HG03097 (cell line): ENCODE measurements around the gene ACR.

Experiments used
- ATAC-seq: cut with Tn5 transposase; IDR thresholded peaks from one replicate; pipeline ENCODE4 v1.9.1; 2021; ENCODE audit not compliant: unreplicated experiment, low FRiP score

The ACR gene

DNA sequence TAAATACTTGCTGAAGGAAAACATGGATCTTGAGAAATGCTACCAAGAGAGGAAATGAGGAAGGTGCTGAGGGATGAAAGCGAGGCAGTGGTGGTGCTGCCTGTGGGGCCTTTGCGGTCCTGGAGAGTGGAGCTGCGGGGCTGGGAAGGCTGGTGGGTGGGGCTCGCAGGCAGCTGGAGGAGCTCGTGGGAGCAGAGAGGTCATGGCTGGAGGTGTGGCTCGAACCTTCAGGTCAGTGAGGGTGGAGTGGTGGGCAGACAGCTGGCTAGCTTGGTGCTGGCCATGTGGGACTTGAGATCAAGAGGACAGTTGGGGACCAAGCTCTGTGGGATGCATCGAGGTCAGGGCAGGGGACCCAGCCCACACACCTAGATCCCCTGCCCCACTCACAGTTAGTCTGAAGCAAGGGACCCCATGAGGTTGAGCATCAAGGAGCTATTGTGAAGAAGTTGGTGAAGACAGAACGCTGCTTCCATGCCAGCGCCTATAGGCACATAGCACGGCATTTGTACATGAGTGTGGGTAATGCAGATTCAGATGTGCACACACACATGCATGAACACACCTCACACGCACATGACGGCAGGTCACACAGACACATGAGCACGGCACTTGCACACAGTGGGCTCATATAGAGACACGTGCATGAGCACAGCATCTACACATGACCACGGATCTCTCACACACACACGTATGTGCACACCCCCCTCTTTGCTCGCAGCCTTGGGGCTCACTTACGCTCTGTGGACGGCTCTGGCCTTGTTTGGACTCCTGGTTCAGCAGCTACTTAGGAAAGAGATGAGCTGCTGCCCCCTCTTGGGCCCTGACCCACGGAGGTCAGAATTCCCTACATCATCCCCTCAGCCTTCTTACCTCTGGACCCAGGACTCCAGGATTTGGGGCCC is 34.9 kb upstream of the ACR start:
- no peak for ATAC-seq

DNA sequence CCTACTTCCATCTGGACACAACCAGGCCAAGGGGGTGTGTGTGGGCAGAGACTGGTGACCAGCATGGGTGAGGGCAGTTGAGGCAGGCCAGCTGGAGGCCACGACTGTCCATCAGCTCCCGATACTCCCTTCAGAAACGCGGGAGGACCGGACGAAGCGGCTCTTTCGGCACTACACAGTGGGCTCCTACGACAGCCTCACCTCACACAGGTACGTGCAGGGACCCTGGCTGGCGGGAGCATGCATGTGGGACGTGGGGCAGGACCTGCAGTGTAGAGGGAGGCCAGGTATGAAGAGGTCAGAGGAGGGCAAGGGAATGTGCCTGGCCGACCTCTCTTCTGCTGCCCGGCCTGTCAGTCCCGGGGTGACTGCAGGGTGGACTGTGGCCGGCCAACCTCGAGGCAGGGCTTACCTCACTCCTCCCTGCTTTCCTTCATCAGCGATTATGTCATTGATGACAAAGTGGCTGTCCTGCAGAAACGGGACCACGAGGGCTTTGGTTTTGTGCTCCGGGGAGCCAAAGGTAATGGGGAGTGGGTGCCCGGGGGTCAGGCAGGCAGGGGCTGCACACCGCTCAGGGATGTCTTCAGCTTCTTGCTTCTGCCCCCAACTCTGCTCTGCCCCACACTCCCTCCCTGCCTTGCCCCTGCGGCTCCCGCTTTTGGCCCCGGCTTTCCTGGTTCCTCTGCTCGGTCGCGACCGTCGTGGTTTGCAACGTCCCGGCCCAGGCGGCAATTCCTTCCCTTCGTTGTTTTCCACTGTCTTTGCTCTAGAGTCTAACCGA is 34.1 kb upstream of the ACR start:
- no peak for ATAC-seq

DNA sequence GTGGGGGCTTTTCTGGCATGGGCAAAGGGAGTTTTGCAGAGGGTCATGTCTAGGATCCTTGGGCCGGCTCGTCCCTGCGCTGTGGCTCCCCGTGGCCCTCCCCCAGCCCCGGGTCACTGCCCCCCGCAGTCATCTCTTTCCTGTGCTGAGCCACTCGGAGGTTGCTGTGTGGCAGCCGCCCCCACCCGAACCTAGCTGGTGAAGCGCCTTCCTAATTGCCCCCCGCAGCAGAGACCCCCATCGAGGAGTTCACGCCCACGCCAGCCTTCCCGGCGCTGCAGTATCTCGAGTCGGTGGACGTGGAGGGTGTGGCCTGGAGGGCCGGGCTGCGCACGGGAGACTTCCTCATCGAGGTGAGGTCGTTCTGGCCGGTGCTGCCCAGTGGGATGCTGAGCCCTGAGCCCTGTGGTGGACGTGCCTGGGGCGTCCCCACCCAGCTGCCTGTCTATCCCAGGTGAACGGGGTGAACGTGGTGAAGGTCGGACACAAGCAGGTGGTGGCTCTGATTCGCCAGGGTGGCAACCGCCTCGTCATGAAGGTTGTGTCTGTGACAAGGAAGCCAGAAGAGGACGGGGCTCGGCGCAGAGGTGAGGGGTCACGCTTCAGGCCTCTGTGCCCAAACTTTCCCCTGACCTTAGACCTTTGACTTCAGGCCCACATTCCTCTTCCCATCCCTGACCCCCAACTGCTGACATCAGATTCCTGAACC is 33.3 kb upstream of the ACR start:
- no peak for ATAC-seq

- no peak for ATAC-seq
Measured at GRCh38 chr22:50705219-50705691, 32.7 kb upstream of the ACR start.

DNA sequence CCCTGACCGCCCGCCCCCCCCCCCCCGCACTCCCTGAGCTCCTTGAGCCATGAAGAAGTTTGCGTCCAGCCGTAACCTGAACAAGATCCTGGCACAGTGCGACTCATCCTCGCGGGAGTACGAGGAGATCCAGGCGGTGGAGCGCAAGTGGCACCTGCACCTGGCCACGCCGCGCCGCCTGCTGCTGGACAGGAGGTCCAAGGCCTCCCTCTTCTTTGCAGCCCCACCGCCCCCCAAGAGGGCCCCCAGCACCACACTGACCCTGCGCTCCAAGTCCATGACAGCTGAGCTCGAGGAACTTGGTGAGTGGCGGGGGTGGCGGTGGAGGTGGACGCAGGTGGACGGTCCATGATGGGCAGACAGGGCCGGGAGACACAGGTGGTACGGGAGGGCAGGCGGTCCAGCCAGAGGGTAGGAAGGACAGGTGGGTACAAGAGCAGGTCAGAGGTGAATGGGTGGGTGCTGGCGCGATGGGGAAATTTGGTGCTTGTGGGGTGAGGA is 32.1 kb upstream of the ACR start:
- no peak for ATAC-seq

GRCh38 chr22:50706481-50707125 is 31.4 kb upstream of the ACR start:
- no peak for ATAC-seq

- no peak for ATAC-seq
Measured at GRCh38 chr22:50708474-50708873, 29.5 kb upstream of the ACR start.

DNA sequence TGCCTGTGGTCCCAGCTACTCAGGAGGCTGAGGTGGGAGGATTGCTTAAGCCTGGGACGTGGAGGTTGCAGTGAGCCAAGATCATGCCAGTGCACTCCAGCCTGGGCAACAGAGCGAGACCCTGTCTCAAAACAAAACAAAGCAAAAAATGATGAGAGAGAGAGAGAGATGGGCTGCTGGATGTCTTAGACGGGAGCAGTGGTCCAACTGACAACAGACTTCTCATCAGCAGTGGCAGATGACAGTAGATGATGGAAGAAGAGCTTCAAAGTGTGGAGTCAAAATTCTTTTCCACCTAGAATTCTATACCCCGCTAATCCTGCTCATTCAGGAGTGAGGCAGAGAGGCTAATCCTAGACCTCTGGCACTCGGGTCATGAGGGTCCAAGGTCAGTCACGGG is 29.0 kb upstream of the ACR start:
- no peak for ATAC-seq

GRCh38 chr22:50710221-50710620 is 27.8 kb upstream of the ACR start:
- ATAC-seq, result no peak

DNA sequence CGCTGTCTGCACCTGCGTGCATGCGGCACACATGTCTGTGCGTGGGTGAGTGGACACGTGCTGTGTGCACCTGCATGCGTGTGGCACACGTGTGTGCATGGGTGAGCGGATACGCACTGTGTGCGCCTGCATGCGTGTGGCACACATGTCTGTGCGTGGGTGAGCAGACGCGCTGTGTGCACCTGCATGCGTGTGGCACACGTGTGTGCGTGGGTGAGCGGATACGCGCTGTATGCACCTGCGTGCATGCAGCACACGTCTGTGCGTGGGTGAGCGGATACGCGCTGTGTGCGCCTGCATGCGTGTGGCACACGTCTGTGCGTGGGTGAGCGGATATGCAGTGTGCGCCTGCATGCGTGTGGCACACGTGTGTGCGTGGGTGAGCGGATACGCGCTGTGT is 27.1 kb upstream of the ACR start:
- no peak for ATAC-seq

DNA sequence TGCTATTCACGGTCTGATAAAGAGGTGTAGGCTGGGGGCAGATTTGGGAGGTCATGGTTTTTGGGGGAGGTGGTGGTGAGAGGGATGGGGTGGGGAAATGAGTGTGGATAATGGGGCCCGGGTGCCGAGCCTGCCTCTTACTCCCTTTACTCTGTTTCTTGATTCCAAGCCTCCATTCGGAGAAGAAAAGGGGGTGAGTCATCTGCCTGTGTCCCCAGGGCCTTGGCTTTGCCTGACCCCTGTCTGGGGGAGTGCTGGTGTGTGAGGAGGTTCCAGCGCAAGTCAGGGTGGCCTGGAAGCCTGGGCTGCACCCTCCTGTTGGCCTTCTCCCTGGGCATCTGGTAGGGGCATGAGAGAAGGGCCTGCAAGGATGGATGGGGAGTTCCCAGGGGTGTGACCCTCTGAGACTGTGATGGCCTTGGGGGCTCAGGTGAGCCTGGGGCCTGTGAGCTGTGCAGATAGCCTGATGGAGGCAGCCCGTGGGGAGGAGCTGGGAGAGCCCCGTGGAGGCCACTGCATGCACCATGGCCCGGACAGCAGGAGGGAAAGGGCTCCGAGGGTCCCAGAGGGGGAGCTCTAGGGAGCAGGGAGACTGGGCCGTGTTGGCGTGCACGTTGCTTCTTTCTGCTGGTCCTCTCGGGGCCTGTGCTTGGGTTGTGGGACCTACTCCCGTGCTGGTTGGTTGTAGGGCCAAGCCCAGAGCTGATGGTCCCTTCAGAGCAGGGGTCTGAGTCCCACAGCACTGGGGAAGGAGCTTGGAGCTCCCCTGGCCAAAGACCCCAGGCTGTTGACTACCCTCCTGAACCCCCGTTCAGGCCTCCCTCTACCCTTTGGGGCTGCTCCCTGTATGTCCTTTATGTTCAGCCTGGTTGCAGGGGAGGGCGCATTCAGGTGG is 26.3 kb upstream of the ACR start:
- ATAC-seq, result no peak

GRCh38 chr22:50712341-50713007 is 25.5 kb upstream of the ACR start:
- ATAC-seq, result no peak

- ATAC-seq, result no peak
Measured at GRCh38 chr22:50713008-50713385, 25.0 kb upstream of the ACR start.

- no peak for ATAC-seq
Measured at GRCh38 chr22:50713571-50714056, 24.4 kb upstream of the ACR start.

DNA sequence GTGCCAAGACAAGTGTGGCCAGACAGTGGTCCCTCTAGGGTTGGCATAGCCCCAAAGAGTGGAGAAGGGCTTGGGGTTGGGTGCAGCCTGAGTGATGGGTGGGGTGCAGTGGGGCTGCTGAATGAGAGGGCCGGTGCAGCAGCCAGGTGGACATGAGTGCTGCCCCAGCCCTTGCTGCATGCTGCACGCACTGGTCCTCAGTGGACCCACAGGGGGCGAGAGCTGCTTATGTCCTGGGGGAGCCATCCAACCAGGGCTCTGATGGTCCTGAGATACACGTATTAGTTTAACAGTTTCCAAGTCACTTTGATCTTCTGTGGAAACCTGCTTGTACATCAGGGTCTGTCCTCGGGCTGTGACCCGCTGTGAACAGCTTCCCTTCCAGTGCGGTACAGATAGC is 23.9 kb upstream of the ACR start:
- ATAC-seq, result no peak

DNA sequence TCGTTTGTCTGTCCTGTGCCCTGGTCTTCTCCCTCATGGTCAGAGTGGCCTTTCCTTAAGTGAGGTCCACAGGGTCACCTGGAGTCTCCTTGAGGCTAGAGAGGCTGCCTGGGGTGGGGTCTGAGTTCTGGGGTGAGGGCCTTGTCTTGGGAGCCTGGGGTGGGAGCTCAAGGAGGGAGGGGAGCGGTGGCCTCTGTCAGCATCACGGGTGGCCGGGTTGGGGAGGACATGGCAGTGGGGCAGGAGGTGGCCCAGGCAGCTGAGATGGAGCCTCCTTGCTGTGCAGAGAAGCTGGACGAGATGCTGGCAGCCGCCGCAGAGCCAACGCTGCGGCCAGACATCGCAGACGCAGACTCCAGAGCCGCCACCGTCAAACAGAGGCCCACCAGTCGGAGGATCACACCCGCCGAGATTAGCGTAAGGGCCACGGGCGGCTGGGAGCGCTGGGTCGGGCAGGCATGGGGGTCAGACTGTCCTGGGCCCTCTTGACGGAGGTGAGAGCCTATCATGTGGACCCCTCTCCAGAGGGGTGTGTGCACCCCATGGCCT is 23.3 kb upstream of the ACR start:
- ATAC-seq, result no peak

DNA sequence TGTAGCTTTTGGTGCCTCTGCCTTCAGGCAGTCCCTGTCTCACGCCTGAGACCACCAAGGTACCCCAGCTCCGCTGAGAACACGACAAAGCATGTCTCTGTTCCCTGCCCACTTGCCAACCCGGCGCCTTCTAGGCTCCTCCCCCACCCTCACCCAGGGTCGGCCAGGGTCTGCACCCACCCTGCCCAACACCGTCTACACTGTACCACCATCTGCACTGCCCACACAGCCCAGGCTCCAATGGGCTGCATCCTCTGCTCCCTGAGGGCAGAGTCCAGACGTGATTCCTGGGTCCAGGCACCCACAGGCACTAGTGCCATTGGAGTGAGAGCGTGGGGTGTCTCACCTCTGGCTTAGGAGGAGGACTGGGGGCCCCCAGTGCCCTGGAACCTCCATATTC is 22.8 kb upstream of the ACR start:
- no peak for ATAC-seq

DNA sequence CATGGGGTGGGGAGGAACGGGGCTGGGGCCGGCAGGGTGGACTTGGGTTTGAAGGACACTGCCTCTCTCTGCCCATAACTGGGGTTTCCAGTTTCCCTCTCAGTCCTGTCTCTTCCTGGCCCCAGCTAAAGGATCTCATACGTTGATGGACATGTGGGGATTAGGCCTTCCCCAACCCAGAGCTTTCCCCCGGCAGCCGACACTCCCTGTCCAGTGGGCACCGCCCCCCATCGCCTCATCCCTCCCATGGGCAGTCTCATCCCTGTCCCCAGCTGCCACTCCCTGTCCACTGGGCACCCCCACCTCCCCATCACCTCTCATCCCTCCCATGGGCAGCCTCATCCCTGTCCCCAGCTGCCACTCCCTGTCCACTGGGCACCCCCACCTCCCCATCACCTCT is 22.2 kb upstream of the ACR start:
- no peak for ATAC-seq
